SU-DHL-6 (cell line): ENCODE results near the gene CGREF1.

Experiments
- H2AFZ ChIP-seq: fragments of 200-600 bp; sonication (generic); 2 replicates; pipeline ENCODE4 v1.6.1; 2014; ENCODE audit warnings: low read depth, mild to moderate bottlenecking, moderate library complexity, mixed read lengths, antibody characterized with exemption, low read length; ENCODE audit not compliant: severe bottlenecking
- H3F3A ChIP-seq: fragments of 200-600 bp; shearing (Covaris generic); 2 replicates; pipeline ENCODE4 v1.6.0; 2016; ENCODE audit warnings: antibody characterized with exemption, mild to moderate bottlenecking; ENCODE audit not compliant: insufficient read depth
- H3K27ac ChIP-seq: fragments of 200-600 bp; sonication (generic); 2 replicates; pipeline ENCODE4 v1.5.1; 2016; ENCODE audit warnings: low read depth, mild to moderate bottlenecking, low read length, moderate library complexity, mixed read lengths
- H3K27me3 ChIP-seq: fragments of 200-600 bp; sonication (generic), shearing (Covaris generic); 2 replicates; pipeline ENCODE4 v1.6.0; 2014; ENCODE audit warnings: mild to moderate bottlenecking, low read length
- H3K36me3 ChIP-seq: fragments of 200-600 bp; sonication (generic); 2 replicates; pipeline ENCODE4 v1.6.1; 2014; ENCODE audit warnings: mild to moderate bottlenecking, low read length, mixed read lengths
- H3K4me2 ChIP-seq: fragments of 300-600, 200-600 bp; shearing (Covaris generic), sonication (generic); 2 replicates; pipeline ENCODE4 v1.6.0; 2014; ENCODE audit warnings: low read length, low read depth, mild to moderate bottlenecking; ENCODE audit not compliant: poor library complexity, severe bottlenecking
- H3K4me3 ChIP-seq: fragments of 200-600 bp; sonication (generic); 2 replicates; pipeline ENCODE4 v1.5.1; 2014; ENCODE audit warnings: antibody characterized with exemption, low read length, mild to moderate bottlenecking, mixed read lengths; ENCODE audit not compliant: insufficient read depth, poor library complexity, severe bottlenecking
- H3K79me2 ChIP-seq: fragments of 200-600 bp; sonication (generic); 2 replicates; pipeline ENCODE4 v1.6.1; 2014; ENCODE audit warnings: mild to moderate bottlenecking, low read length, moderate library complexity; ENCODE audit not compliant: insufficient read depth
- H3K9ac ChIP-seq: fragments of 200-600 bp; sonication (generic); 2 replicates; pipeline ENCODE4 v1.7.0; 2014; ENCODE audit warnings: mild to moderate bottlenecking, low read length
- H3K9me2 ChIP-seq: fragments of 200-600 bp; sonication (generic); replicated peaks from 2 replicates; pipeline ENCODE4 v1.6.1; 2014; ENCODE audit warnings: low read length; ENCODE audit not compliant: insufficient read depth
- H3K9me3 ChIP-seq: fragments of 200-600 bp; sonication (generic); 2 replicates; pipeline ENCODE4 v1.6.1; 2014; ENCODE audit warnings: low read length, mixed read lengths; ENCODE audit not compliant: insufficient read depth
- H4K20me1 ChIP-seq: fragments of 200-600 bp; sonication (generic); 2 replicates; pipeline ENCODE4 v1.6.1; 2014; ENCODE audit warnings: low read depth, mild to moderate bottlenecking, antibody characterized with exemption, low read length, moderate library complexity, mixed read lengths
- EZH2phosphoT487 ChIP-seq: fragments of 200-600 bp; sonication (generic), shearing (Covaris generic); conservative IDR thresholded peaks from 2 replicates; pipeline ENCODE4 v1.6.1; 2018; ENCODE audit warnings: mild to moderate bottlenecking, antibody characterized with exemption, low read length, moderate library complexity, mixed read lengths
- TF ChIP-seq, protein P1 (sequence below): fragments of 200-600 bp; sonication (generic); IDR thresholded peaks from one replicate; pipeline ENCODE4 v1.5.1; 2017; ENCODE audit warnings: antibody characterized with exemption, mild to moderate bottlenecking, low read length, moderate library complexity; ENCODE audit not compliant: insufficient read depth, poor library complexity, severe bottlenecking

CGREF1 gene

DNA sequence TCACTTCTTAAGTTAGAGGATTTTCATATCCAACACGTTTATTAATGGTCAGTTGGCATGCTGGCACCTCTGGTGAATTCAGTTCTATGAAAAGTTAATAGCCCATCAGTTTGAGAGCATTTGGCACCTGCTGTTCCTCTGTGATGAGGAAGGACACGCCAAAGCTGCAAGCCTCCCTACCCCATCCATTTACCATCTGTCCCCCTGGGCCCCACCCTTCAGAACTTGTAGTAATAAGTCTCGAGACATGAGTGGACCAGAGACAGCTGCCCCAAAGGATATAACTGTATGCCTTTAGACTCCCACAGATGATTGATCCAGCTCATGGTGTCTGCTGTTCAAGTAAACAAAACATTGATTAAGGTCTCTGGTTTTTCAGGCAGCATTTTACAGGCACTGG lies 53.8 kb downstream of the CGREF1 start:
- H3K79me2 ChIP-seq, result peaks cover 7% of the 10 kb centered on the region
- no peak overlapping the region for H2AFZ ChIP-seq
- H3K4me3 ChIP-seq, result no peak overlapping the region
- TF ChIP-seq, protein P1, sequence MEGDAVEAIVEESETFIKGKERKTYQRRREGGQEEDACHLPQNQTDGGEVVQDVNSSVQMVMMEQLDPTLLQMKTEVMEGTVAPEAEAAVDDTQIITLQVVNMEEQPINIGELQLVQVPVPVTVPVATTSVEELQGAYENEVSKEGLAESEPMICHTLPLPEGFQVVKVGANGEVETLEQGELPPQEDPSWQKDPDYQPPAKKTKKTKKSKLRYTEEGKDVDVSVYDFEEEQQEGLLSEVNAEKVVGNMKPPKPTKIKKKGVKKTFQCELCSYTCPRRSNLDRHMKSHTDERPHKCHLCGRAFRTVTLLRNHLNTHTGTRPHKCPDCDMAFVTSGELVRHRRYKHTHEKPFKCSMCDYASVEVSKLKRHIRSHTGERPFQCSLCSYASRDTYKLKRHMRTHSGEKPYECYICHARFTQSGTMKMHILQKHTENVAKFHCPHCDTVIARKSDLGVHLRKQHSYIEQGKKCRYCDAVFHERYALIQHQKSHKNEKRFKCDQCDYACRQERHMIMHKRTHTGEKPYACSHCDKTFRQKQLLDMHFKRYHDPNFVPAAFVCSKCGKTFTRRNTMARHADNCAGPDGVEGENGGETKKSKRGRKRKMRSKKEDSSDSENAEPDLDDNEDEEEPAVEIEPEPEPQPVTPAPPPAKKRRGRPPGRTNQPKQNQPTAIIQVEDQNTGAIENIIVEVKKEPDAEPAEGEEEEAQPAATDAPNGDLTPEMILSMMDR, result no peak
- TF ChIP-seq EZH2phosphoT487, result no peak
- H3K9me3 ChIP-seq, result no peaks in the 10 kb centered on the region
- H3K36me3 ChIP-seq, result no peaks in the 10 kb centered on the region
- H4K20me1 ChIP-seq, result no peaks in the 10 kb centered on the region
- no peak overlapping the region for H3K27ac ChIP-seq
- H3K4me2 ChIP-seq, result no peak overlapping the region
- no peaks in the 10 kb centered on the region; the same call in 1 of the 2 replicates for H3F3A ChIP-seq
- H3K9me2 ChIP-seq, result no peaks in the 10 kb centered on the region
- H3K9ac ChIP-seq, result no peak overlapping the region
- H3K27me3 ChIP-seq, result no peaks in the 10 kb centered on the region

DNA sequence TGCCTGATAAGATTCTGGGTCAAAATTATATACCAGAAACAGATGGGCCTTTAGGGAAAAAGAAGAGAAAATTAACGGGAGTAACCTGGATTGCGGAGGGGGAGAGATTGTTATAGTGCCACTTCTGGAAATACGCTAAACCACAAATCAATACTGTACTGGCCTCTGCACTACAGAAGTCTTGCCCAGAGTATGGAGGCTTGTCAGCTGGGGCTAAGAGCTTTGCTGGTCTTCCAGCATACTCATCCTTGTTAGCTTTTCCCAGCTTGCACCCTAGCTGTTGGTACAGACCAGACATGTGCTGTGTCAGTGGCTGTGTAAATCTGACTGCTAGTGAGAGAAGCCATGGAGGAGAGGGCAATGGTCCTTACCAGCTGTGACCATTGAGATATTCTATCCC lies 58.6 kb downstream of the CGREF1 start:
- H3K9me2 ChIP-seq, result no peaks in the 10 kb centered on the region
- no peak overlapping the region for H3K27ac ChIP-seq
- no peak overlapping the region for H3K4me2 ChIP-seq
- H3K36me3 ChIP-seq, result no peaks in the 10 kb centered on the region
- no peaks in the 10 kb centered on the region for H3K27me3 ChIP-seq
- H3K9ac ChIP-seq, result no peak overlapping the region
- H3K79me2 ChIP-seq, result no peaks in the 10 kb centered on the region
- TF ChIP-seq, protein P1, result no peak
- TF ChIP-seq EZH2phosphoT487, result no peak
- H4K20me1 ChIP-seq, result no peaks in the 10 kb centered on the region
- no peaks in the 10 kb centered on the region for H3K9me3 ChIP-seq
- H3K4me3 ChIP-seq, result no peak overlapping the region
- H2AFZ ChIP-seq, result no peak overlapping the region
- no peaks in the 10 kb centered on the region; the same call in 1 of the 2 replicates for H3F3A ChIP-seq

DNA sequence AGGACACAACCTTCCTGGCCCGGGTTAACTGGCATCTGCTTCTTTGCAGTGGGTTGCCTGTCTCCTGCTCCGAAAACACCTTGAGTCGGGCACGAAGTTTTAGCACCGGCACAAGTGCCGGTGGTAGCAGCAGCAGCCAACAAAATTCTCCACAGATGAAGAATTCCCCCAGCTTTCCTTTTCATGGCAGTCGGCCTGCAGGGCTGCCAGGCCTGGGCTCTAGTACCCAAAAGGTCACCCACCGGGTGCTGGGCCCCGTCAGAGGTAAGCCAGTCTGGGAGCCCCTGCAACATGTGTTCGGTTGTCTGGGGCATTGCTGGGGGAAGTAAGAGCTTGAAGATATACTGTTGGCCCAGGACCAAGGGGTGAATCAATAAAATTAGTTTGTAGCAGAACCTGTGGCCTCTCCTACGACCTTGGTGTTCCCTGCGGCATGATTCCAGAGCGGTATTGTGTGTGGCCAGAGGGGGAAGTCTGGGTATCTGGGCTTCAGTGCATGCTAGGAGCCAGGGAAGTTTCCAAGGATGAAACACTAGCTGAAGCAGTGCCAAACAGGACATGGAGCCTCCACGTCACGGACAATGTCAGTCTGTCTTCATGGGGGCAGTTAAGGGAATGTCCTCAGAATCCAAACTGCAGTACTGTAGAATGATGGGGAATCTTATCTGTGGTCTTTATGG lies 59.6 kb downstream of the CGREF1 start:
- TF ChIP-seq, protein P1, result no peak
- TF ChIP-seq EZH2phosphoT487, result no peak
- Histone ChIP-seq H3K79me2 (no peaks in the 10 kb centered on the region), H3F3A (no peaks in the 10 kb centered on the region; the same call in 1 of the 2 replicates), H2AFZ (no peak overlapping the region), H3K9ac (no peak overlapping the region), H3K27me3 (no peaks in the 10 kb centered on the region), H3K4me2 (no peak overlapping the region), H3K4me3 (no peak overlapping the region), H4K20me1 (no peaks in the 10 kb centered on the region), H3K9me3 (no peaks in the 10 kb centered on the region), H3K27ac (no peak overlapping the region), H3K36me3 (no peaks in the 10 kb centered on the region), H3K9me2 (no peaks in the 10 kb centered on the region)
